Activated CD4-positive, alpha-beta T cell treated with anti-CD3 and anti-CD28 coated beads, Interleukin-2, Interleukin-4, amounts not matched to agents 100 ng/mL and 50 ng/mL, durations not matched to agents 16 hours and 8 hours (primary cell): ENCODE measurements around the gene HSD17B12.
"Not testable (repeated sequence)": the region's sequence is repeated elsewhere in the genome, so short reads cannot be mapped to it uniquely, and the experiment has no call there.

Source experiments
- DNase-seq: peaks from one replicate; pipeline ENCODE4 v3.0.0-alpha.2; 2020; ENCODE audit warnings: low spot score

HSD17B12 gene

GRCh38 chr11:43747130-43747802, 66.7 kb downstream of the HSD17B12 start:
- no peak for DNase-seq

- no peak for DNase-seq
These were observed 67.6 kb downstream of the HSD17B12 start for GRCh38 chr11:43748095-43748494.

- no peak for DNase-seq
These were observed 71.2 kb downstream of the HSD17B12 start for GRCh38 chr11:43751726-43752125.

- no peak for DNase-seq
These were observed 76.0 kb downstream of the HSD17B12 start for GRCh38 chr11:43756575-43756974.

- no peak for DNase-seq
These were observed 78.4 kb downstream of the HSD17B12 start for GRCh38 chr11:43758927-43759326.

GRCh38 chr11:43760902-43761301, 80.4 kb downstream of the HSD17B12 start:
- no peak for DNase-seq

GRCh38 chr11:43765194-43765593, 84.7 kb downstream of the HSD17B12 start:
- no peak for DNase-seq

GRCh38 chr11:43768654-43769053, 88.1 kb downstream of the HSD17B12 start:
- not testable (repeated sequence) for DNase-seq

- DNase-seq = no peak
These were observed 89.6 kb downstream of the HSD17B12 start for GRCh38 chr11:43770173-43770572.

GRCh38 chr11:43772733-43773132, 92.2 kb downstream of the HSD17B12 start:
- no peak for DNase-seq

GRCh38 chr11:43774786-43775185, 94.2 kb downstream of the HSD17B12 start:
- no peak for DNase-seq

GRCh38 chr11:43779306-43779705, 98.8 kb downstream of the HSD17B12 start:
- no peak for DNase-seq

GRCh38 chr11:43784301-43784700, 103.8 kb downstream of the HSD17B12 start:
- no peak for DNase-seq

GRCh38 chr11:43784866-43785265, 104.3 kb downstream of the HSD17B12 start:
- DNase-seq = no peak

- DNase-seq = no peak
These were observed 104.8 kb downstream of the HSD17B12 start for GRCh38 chr11:43785318-43785717.

GRCh38 chr11:43786016-43786415, 105.5 kb downstream of the HSD17B12 start:
- DNase-seq = no peak

GRCh38 chr11:43787824-43788223, 107.3 kb downstream of the HSD17B12 start:
- DNase-seq = no peak

- no peak for DNase-seq
These were observed 107.9 kb downstream of the HSD17B12 start for GRCh38 chr11:43788421-43788820.

GRCh38 chr11:43789700-43790443, 109.3 kb downstream of the HSD17B12 start:
- no peak for DNase-seq

GRCh38 chr11:43790444-43790794, 109.9 kb downstream of the HSD17B12 start:
- DNase-seq = no peak

- no peak for DNase-seq
These were observed 116.8 kb downstream of the HSD17B12 start for GRCh38 chr11:43797337-43797736.

GRCh38 chr11:43797866-43798265, 117.3 kb downstream of the HSD17B12 start:
- no peak for DNase-seq

- DNase-seq = no peak
These were observed 122.0 kb downstream of the HSD17B12 start for GRCh38 chr11:43802509-43802908.

- no peak for DNase-seq
These were observed 123.2 kb downstream of the HSD17B12 start for GRCh38 chr11:43803766-43804165.
